Urothelium cell line (cell line): ENCODE data around the gene TASOR.
"Not testable (repeated sequence)": the region's sequence is repeated elsewhere in the genome, so short reads cannot be mapped to it uniquely, and the experiment has no call there.

Experiments
- DNase-seq: peaks from one replicate; pipeline ENCODE4 v3.0.0; 2011; ENCODE audit warnings: low spot score, mixed read lengths
- FAIRE-seq: peaks from 2 replicates; lab custom pipeline; 2011; peaks lifted over from hg19 to GRCh38; lab: Jason Lieb, UNC

The TASOR gene, protein sequence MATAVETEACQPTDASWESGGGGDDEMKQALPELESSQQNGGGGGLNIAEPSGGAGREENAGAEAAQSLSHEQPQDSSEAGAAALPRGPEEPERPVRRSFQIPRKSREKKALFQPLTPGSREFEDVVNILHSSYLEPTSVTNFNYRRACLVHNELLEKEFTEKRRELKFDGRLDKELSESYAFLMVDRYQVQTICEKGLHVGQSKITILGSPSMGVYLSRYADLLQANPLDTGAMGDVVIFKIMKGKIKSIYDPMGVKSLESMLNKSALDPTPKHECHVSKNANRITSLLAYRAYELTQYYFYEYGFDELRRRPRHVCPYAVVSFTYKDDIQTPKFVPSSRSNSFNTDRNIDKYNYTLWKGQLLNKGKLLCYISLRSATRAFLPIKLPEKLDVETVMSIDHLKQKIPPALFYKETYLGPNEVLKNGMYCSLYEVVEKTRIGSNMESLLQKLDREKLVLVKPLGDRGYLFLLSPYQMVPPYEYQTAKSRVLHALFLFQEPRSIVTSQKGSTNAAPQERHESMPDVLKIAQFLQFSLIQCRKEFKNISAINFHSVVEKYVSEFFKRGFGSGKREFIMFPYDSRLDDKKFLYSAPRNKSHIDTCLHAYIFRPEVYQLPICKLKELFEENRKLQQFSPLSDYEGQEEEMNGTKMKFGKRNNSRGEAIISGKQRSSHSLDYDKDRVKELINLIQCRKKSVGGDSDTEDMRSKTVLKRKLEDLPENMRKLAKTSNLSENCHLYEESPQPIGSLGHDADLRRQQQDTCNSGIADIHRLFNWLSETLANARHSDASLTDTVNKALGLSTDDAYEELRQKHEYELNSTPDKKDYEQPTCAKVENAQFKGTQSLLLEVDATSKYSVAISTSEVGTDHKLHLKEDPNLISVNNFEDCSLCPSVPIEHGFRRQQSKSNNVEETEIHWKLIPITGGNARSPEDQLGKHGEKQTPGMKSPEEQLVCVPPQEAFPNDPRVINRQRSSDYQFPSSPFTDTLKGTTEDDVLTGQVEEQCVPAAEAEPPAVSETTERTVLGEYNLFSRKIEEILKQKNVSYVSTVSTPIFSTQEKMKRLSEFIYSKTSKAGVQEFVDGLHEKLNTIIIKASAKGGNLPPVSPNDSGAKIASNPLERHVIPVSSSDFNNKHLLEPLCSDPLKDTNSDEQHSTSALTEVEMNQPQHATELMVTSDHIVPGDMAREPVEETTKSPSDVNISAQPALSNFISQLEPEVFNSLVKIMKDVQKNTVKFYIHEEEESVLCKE (N-terminal part only)

DNA sequence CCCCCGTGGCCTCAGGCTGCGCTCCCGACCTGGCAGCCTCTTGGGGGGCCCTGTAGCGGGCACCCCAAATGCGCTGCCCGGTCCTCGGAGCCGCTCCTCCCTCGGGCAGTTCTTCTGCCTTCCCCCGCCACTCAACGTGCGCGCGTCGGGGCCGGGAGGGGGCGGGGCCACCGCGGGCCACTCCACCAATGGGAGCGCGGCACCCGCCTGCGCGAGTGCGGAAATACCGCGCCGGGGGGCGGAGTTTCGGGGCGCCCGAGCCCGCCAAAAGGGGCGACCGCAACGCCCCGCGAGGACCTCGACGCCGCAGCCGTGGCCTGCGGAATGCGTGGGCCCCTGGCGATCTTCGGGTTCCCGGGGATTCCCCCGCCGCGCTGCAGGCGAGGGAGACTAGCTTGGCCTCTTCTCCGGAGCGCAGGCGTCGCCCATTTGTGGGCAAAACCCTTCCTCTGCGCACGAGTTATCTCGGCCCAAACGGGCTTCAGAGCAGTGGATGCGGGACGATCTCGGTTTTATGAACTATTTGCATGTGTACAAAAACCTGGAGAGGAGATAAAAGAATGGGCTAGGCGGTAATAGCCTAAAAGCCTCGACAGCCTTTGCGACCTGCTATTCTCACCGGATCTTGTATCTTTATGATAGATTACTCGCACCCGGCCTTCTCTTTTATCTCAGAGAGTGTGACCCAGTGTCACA lies at the start of gene TASOR:
Gene TASOR (minus strand): TSS at position 144 of the 696 bp plus-strand sequence. CDS start 259 bp downstream, outside the sequence.
- DNase-seq (peak; percentile 93), FAIRE-seq (peak; percentile 69)

DNA sequence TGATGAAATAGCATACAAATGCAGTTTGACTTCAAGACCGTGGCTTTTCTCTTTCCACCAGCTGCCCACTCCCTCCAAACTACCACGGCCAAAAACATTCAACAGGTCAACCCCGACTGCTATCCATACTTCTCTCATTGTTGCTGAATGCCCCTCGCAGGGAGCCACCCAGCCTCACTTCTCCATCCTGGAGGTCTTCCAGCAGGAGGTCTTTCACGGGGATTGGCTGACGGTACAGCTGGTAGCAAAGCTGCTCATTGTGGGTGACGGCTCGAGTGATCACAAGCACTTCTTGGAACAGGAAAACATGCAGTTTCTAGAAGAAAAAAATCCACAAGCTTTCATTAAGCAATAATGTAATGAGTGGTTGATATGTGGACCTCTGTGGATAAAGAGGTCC lies 49.0 kb upstream of the TASOR start:
- no peak for DNase-seq
- no peak for FAIRE-seq

DNA sequence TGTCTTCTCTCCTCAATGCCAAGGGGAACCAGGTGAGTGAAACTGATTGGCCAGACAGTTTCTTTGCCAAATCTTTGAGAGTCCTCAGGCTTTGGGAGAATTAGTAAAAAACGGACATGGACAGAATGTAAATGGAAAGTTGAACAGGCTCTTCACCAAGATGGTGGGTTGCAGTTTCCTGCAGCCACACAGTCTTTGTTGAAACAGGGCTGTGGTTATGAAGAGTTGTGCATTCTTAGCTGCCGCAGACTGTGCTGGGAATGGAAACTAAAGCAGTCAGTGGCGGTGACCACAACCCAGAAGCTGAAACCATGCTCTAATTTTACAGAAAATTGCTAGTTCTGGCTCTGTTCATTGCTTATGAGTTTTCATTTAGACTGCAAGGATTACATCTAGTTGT lies 42.1 kb upstream of the TASOR start:
- FAIRE-seq: no peak

DNA sequence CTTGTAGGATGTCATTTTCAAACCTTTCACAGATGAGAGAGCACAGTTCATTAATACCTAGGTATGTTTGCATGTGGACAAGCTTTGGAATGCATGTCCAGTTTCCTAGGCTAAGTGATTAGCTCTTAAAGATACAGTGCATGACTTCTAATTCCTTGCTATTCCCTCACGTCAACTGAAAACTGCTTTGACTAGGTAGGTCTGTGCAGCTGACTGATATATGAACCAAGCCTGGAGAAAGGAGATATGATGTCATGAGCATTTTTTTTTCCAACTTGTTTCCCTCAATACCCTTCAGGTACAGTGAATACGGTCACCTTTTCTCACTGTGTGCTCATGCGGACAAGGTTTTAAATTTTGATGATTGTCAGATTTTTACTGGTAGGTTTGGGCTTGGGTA lies 41.6 kb upstream of the TASOR start:
- no peak for FAIRE-seq
- DNase-seq: no peak

More for the DNA sequence above, 42.1 kb upstream of the TASOR start:
- no peak for DNase-seq

DNA sequence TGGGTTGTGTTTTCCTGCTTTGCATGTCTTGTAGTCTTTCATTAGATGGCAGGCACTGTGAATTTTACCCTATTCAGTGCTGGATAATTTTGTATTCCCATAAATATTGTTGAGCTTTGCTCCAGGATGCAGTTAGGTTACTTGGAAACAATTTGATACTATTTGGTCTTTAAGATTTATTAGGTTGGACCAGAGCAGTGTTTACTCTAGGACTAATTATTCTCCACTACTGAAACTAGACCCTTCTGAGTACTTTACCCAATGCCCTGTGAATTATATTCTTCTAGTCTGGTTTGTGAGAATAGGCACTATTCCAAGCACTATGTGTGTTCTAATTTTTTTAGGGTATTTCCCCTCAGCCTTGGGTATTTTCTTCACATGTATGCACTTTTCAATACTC lies 37.8 kb upstream of the TASOR start:
- FAIRE-seq (no peak), DNase-seq (no peak)

DNA sequence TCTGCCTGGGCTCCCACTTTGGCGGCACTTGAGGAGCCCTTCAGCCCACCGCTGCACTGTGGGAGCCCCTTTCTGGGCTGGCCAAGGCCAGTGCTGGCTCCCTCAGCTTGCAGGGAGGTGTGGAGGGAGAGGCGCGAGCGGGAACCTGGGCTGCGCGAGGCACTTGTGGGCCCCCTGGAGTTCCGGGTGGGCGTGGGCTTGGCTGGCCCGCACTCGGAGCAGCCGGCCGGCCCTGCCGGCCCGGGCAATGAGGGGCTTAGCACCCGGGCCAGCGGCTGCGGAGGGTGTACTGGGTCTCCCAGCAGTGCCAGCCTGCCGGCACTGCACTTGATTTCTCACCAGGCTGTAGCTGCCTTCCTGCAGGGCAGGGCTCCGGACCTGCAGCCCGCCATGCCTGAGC lies 35.7 kb upstream of the TASOR start:
- FAIRE-seq, DNase-seq: not testable (repeated sequence)

DNA sequence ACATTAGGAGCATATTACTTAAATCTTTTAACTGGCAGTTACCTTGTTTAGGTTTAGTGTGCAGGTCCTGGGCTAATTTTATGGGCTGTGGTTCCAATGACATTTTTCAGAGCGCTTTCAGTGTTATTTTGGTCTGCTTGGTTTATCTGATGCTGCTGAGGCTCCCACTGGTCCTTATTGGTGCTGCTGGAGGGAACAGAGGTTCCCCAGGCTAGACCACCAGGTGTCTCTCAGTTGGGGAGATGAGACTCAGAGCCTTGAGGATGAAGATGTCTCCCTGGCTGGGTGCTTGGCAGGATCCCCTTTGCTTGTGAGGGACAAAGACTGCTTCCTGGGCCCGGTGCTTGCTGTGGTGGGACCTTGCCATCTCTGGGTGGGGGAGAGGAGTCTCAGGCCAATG lies 28.3 kb upstream of the TASOR start:
- FAIRE-seq (no peak), DNase-seq (no peak)

DNA sequence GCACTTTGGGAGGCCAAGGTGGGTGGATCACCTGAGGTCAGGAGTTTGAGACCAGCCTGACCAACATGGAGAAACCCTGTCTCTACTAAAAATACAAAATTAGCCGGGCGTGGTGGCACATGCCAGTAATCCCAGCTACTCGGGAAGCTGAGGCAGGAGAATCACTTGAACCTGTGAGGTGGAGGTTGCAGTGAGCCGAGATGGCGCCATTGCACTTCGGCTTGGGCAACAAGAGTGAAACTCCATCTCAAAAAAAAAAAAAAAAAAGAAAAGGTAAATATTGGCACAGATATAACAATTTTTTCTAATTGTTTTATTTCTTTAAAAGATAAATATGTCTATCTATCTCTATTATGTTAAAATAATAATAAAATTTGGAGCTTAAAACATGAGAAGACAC lies 24.3 kb upstream of the TASOR start:
- not testable (repeated sequence) for DNase-seq, FAIRE-seq

DNA sequence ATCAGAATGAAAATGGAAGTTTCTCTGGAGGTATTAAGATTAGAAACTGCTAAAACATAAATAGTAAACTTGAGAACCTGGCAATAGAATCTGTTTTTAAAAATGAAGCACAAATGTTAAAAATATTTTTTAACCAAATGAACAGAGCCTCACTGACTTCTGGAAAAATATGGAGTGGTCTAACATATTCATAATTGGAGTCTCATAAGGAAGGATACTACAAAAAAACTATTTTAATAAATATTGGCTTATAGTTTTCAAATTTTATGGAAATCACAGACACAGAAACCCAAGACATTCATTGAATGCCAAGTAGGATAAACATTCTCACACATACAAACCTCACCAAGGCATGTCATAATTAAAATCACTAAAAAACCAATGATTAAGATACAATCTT lies 23.6 kb upstream of the TASOR start:
- DNase-seq (no peak), FAIRE-seq (no peak)

DNA sequence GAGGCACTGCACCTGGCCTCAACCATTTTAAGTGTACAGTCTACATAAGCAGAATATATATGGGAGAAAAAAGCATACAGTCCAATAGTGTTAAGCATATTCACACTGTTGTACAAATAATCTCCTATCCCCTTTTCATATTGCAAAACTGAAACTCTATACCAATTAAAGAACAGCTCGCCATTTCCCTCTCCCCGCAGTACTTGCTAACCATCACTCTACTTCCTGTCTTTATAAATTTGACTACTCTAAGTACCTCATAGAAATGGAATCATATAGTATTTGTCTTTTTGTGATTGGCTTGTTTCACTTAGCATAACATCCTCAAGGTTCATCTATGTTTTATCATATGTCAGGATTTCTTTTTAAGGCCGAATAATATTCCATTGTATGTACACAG lies 21.6 kb upstream of the TASOR start:
- FAIRE-seq (no peak), DNase-seq (no peak)

DNA sequence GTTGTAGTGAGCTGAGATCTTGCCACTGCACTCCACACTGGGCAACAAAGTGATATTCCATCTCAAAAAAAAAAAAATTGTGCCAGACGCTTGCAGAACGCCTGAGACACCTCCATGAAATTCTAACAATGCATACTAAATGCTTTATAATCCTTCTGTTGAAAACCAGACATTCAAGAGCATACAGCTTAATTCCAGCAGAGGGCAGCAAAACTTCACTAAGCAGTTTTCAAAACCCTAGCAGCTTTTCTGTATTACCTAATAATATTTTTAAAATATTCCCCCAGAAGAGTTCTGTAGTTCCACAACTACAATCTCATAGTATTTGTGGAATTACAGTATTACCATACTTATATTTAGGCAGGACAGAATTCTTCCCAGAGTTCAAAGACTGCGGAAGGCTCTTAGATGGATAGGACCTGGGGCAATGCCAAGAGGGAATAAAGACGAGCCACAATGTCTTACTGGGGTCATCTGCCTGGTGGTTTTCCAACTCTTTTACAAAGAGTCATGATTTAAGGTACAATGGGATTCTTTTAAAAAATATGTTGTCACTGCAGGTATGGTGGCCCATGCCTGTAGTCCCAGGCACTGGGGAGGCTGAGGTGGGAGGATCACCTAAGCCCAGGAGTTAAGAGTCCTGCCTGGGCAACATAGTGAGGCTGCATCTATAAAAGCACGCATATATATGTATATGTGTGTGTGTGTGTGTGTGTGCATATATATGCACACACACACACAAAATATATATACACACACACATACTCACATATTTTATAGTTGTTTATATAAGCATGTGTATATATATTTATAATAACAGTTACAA lies 19.6 kb upstream of the TASOR start:
- DNase-seq (peak; percentile 49), FAIRE-seq (no peak)

DNA sequence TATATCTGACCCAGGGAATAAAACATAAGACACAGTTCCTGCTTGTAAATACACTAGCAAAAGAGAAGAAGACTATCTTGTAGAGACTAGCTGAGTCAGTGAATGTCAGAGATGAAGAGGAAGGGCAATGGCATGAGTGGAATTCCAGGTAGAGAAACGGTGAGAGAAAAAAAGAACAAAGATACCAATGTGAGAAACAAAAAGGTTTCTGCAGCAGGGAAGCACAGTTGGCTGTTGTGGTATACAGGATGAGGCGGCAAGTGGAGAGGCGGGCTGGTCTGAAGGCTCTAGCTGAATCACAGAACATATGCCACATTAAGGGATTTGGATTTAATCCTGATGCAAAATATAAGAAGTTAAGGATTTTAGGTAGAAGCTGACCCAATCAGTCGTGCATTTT lies 17.1 kb upstream of the TASOR start:
- FAIRE-seq (no peak), DNase-seq (no peak)

DNA sequence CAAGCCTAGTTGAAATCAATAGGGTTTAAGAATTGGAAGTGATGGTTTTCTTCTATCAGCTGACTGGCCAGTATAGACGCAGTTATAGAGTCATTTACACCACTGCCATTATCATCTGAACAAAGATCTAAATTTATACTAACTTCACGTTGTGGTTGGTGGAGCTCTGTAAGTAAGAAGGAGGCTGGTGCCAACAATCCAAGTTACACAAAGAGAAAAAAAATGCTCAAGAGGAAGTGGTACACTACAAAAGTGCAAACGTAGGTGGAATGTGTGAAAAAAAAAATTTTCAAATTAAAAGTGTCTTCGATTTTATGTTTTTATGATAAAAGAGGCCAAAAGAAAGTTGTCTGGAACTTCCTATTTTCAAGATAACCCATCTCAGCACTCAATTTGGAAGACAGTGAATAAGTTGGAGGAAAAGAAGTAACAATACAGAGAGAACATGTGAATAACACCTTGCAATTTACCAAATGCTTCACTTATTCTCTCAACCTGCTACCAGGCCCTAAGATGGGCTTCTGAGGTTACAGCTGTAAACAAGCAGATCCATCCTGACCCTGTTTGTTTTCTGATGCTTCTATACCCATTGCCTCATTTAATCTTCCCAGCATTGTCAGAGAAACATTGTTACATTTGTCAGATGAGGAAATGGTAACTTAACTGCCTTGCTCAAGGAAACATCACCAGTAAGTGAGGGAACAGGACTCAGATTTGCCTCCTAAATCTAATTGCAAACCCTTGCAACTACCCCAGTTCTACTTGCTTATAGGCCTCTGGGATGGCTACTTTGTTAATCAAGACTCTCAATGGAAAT lies 12.0 kb upstream of the TASOR start:
- DNase-seq: no peak

DNA sequence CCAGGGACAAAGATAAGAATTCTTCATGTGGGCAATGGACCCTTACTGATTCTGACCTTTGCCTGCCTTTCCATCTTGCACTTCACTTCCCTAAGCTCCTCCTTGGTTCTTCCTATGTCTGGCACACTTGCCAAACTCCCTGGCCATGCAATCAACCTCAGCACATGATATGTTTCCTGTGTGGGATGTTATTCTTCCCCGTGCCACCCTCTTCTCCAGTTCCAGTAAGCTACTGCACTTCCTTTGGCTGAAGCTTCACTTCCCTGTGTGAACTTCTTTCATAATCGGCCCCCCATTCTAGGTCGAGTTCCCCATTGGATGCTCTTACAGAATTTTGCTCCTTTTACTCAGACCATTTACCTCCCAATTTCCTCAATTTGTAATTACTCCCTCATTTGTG lies 10.7 kb upstream of the TASOR start:
- DNase-seq: no peak

More for the DNA sequence above, 12.0 kb upstream of the TASOR start:
- FAIRE-seq: no peak

DNA sequence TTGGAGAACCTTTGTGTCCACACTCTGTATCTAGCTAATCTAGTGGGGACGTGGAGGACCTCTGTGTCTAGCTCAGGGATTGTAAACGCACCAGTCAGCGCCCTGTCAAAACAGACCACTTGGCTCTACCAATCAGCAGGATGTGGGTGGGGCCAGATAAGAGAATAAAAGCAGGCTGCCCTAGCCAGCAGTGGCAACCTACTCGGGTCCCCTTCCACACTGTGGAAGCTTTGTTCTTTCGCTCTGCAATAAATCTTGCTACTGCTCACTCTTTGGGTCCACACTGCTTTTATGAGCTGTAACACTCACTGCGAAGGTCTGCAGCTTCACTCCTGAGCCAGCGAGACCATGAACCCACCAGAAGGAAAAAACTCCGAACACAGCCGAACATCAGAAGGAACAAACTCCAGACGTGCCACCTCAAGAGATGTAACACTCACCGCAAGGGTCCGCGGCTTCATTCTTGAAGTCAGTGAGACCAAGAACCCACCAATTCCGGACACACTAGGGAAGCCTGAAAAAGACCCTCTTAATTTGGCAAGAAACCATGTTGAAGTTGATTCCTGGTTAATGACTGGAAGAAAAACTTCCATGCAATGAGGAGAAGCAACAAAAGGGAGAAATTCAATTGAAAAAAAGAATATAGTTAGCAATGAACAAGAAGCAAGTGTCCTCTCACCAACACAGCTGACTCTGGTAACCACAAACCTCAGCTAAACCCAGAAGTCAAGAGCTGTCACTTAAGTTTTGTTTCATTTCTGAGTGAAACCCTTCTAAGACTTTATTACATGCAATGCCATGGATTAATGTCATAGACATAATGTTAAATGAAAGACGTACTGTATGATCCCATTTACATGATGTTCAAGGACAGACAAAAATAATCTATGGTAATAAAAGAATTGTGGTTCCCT lies 9.7 kb upstream of the TASOR start:
- FAIRE-seq, DNase-seq: not testable (repeated sequence)

More for the DNA sequence above, 10.7 kb upstream of the TASOR start:
- FAIRE-seq: no peak

DNA sequence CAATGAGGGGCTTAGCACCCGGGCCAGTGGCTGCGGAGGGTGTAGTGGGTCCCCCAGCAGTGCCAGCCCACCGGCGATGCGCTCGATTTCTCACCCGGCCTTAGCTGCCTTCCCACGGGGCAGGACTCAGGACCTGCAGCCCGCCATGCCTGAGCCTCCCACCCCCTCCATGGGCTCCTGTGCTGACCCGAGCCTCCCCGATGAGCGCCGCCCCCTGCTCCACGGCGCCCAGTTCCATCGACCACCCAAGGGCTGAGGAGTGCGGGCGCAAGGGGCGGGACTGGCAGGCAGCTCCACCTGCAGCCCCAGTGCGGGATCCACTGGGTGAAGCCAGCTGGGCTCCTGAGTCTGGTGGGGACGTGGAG lies 8.9 kb upstream of the TASOR start:
- not testable (repeated sequence) for FAIRE-seq, DNase-seq

DNA sequence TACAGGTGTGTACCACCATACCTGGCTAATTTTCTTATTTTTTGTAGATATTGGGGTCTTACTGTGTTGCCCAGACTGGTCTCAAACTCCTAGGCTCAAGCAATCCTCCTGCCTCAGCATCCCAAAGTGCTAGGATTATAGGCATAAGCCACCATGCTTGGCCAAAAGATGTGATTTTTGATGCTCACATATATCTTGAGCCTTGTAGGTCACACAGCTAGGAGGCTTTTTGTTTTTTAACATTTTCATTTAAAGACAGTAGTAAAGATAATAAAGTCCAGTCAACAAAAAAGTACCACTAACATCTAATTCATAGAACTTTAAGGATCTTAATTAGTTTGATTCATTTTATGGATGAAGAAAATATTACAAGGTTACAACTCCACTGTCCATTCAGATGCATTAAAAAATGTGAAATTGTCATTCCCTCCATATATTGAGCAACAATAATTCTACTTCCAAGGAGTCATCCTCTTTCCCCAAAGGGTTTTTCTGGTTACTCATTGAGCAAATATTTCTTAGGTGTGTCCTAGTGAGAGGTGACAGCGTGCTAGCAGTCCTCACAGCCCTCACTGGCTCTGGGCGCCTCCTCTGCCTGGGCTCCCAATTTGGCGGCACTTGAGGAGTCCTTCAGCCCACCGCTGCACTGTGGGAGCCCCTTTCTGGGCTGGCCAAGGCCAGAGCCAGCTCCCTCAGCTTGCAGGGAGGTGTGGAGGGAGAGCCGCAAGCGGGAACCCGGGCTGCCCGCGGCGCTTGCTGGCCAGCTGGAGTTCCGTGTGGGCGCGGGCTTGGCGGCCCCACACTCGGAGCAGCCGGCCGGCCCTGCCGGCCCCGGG lies 8.3 kb upstream of the TASOR start:
- FAIRE-seq (no peak), DNase-seq (no peak)
